Smooth muscle cell (in vitro differentiated cells): Measurements from ENCODE around the gene OSGEP. TPM values are rescaled to one million over a fixed set of nuclear protein-coding genes. Genes with fewer than 3 reads are reported as not detected.
"Not testable (repeated sequence)": the region's sequence is repeated elsewhere in the genome, so short reads cannot be mapped to it uniquely, and the experiment has no call there.

Experiments used
- DNase-seq: peaks from one replicate; lab custom pipeline; 2025; ENCODE audit not compliant: unreplicated experiment; lab: John Stamatoyannopoulos, UW
- H2AFZ ChIP-seq: fragments of 200-600 bp; sonication (generic); 2 replicates; pipeline ENCODE4 v1.6.0; 2016; ENCODE audit warnings: antibody characterized with exemption, low read depth, mild to moderate bottlenecking
- H3F3A ChIP-seq: fragments of 200-600 bp; sonication (generic); 2 replicates; pipeline ENCODE4 v1.6.0; 2017; ENCODE audit warnings: antibody characterized with exemption, low read depth
- H3K27ac ChIP-seq: fragments of 200-600 bp; sonication (generic); 2 replicates; pipeline ENCODE4 v1.5.1; 2016; ENCODE audit warnings: low read depth, mild to moderate bottlenecking
- H3K27me3 ChIP-seq: fragments of 200-600 bp; sonication (generic); 2 replicates; pipeline ENCODE4 v1.6.1; 2016; ENCODE audit warnings: low read depth, mild to moderate bottlenecking
- H3K36me3 ChIP-seq: fragments of 200-600 bp; sonication (generic); 2 replicates; pipeline ENCODE4 v1.5.1; 2016; ENCODE audit warnings: low read depth
- H3K4me1 ChIP-seq: fragments of 200-600 bp; sonication (generic); 2 replicates; pipeline ENCODE4 v1.5.1; 2016; ENCODE audit warnings: low read depth
- H3K4me2 ChIP-seq: fragments of 200-600 bp; sonication (generic); 2 replicates; pipeline ENCODE4 v1.6.0; 2016; ENCODE audit warnings: mild to moderate bottlenecking
- H3K4me3 ChIP-seq: fragments of 200-600 bp; sonication (generic); 2 replicates; pipeline ENCODE4 v1.5.1; 2016; ENCODE audit warnings: mild to moderate bottlenecking
- H3K79me2 ChIP-seq: fragments of 200-600 bp; sonication (generic); 2 replicates; pipeline ENCODE4 v1.6.0; 2016; ENCODE audit warnings: low read depth, mild to moderate bottlenecking
- H3K9ac ChIP-seq: fragments of 200-600 bp; sonication (generic); 2 replicates; pipeline ENCODE4 v1.6.0; 2016; ENCODE audit warnings: low read depth
- H3K9me3 ChIP-seq: fragments of 200-600 bp; sonication (generic); replicated peaks from 2 replicates; pipeline ENCODE4 v1.5.1; 2016; ENCODE audit warnings: low read depth
- H4K20me1 ChIP-seq: fragments of 200-600 bp; sonication (generic); 2 replicates; pipeline ENCODE4 v1.6.0; 2016; ENCODE audit warnings: low read depth
- CTCF ChIP-seq: fragments of 200-600 bp; sonication (generic); IDR thresholded peaks from 2 replicates; pipeline ENCODE4 v1.5.1; 2017; ENCODE audit warnings: borderline replicate concordance, mild to moderate bottlenecking, antibody characterized with exemption; ENCODE audit not compliant: insufficient read depth, poor library complexity, severe bottlenecking
- WGBS: methylation state at CpG from one replicate; pipeline ENCODE4 v1.1.7; 2016; ENCODE audit warnings: low lambda C conversion rate; 5-methylcytosine and 5-hydroxymethylcytosine counted together
- polyA plus RNA-seq: library from polyadenylated mRNA; unstranded; fragments of >200 nt; fragmentation: Nextera tagmentation; extraction: Ambion mirVana; gene quantifications from 2 replicates; pipeline ENCODE4 v1.2.1, GENCODE V29; 2016
- total RNA-seq: library from RNA; depleted of rRNA; stranded (reverse); fragments of >200 nt; gene quantifications from 2 replicates; pipeline ENCODE4 v1.2.3, GENCODE V29; 2014

The OSGEP gene
- total and polyA plus RNA-seq, 2 experiments from 2014 or later, result 21.7 to 33.3 TPM

- no peaks in the 10 kb centered on the region for H4K20me1 ChIP-seq
- H2AFZ ChIP-seq, result no peak overlapping the region
- H3K9ac ChIP-seq, result no peak overlapping the region
- no peaks in the 10 kb centered on the region for H3K27me3 ChIP-seq
- H3F3A ChIP-seq, result no peaks in the 10 kb centered on the region
- no peak overlapping the region for H3K4me3 ChIP-seq
- H3K79me2 ChIP-seq, result no peaks in the 10 kb centered on the region
- no peaks in the 10 kb centered on the region for H3K9me3 ChIP-seq
- no peak overlapping the region for H3K4me2 ChIP-seq
- DNase-seq, result no peak
- no peak for TF ChIP-seq CTCF
- H3K27ac ChIP-seq, result no peak overlapping the region
- 99% methylated on average over 5 of the region's 5 CpGs for WGBS
- peaks cover 16% of the 10 kb centered on the region for H3K36me3 ChIP-seq
- H3K4me1 ChIP-seq, result no peaks in the 10 kb centered on the region
These were observed 7.7 kb downstream of the OSGEP start for GRCh38 chr14:20446889-20447288.

- not testable (repeated sequence) for H3K27ac ChIP-seq, H3F3A ChIP-seq, H3K4me3 ChIP-seq, H2AFZ ChIP-seq, H3K4me2 ChIP-seq, H3K79me2 ChIP-seq, H3K9ac ChIP-seq, H4K20me1 ChIP-seq, H3K4me1 ChIP-seq, H3K9me3 ChIP-seq, H3K27me3 ChIP-seq, DNase-seq
- peaks cover 11% of the 10 kb centered on the region for H3K36me3 ChIP-seq
- WGBS, result 69% methylated on average over 4 of the region's 4 CpGs
These were observed 11.0 kb downstream of the OSGEP start for GRCh38 chr14:20443650-20444049.

- H3K4me1 ChIP-seq, result no peaks in the 10 kb centered on the region
- no peak overlapping the region for H2AFZ ChIP-seq
- H3K9me3 ChIP-seq, result no peaks in the 10 kb centered on the region
- H3K9ac ChIP-seq, result no peak overlapping the region
- 93% methylated on average over 2 of the region's 2 CpGs for WGBS
- H3K27ac ChIP-seq, result no peak overlapping the region
- no peak for TF ChIP-seq CTCF
- no peaks in the 10 kb centered on the region for H3F3A ChIP-seq
- H3K4me3 ChIP-seq, result no peak overlapping the region
- peaks cover 1% of the 10 kb centered on the region for H3K36me3 ChIP-seq
- no peaks in the 10 kb centered on the region for H3K27me3 ChIP-seq
- no peaks in the 10 kb centered on the region for H3K79me2 ChIP-seq
- H3K4me2 ChIP-seq, result no peak overlapping the region
- H4K20me1 ChIP-seq, result no peaks in the 10 kb centered on the region
- no peak for DNase-seq
These were observed 13.2 kb downstream of the OSGEP start for GRCh38 chr14:20441461-20441860.

GRCh38 chr14:20440882-20441281 lies 13.7 kb downstream of the OSGEP start:
- TF ChIP-seq CTCF, result no peak
- Histone ChIP-seq H3K9ac (no peak overlapping the region), H3K36me3 (no peaks in the 10 kb centered on the region), H3K4me3 (no peak overlapping the region), H3K4me1 (no peaks in the 10 kb centered on the region), H2AFZ (no peak overlapping the region), H3K27ac (no peak overlapping the region), H4K20me1 (no peaks in the 10 kb centered on the region), H3F3A (no peaks in the 10 kb centered on the region), H3K27me3 (no peaks in the 10 kb centered on the region), H3K9me3 (no peaks in the 10 kb centered on the region), H3K79me2 (no peaks in the 10 kb centered on the region), H3K4me2 (no peak overlapping the region)
- no peak for DNase-seq
- WGBS, result 82% methylated on average over 5 of the region's 5 CpGs
